Astrocyte (in vitro differentiated cells and primary cell): ENCODE data around the gene LRRC4.

Experiments
- CTCF ChIP-seq: IDR thresholded peaks from 2 replicates; pipeline ENCODE4 v1.5.1; 2011; ENCODE audit warnings: low read depth, mild to moderate bottlenecking, inconsistent platforms, low read length, moderate library complexity; ENCODE audit not compliant: insufficient read depth
- EZH2 ChIP-seq: IDR thresholded peaks from 2 replicates; pipeline ENCODE4 v1.6.1; 2012; ENCODE audit warnings: mild to moderate bottlenecking, low read length, inconsistent platforms; ENCODE audit not compliant: insufficient read depth

- no peak for TF ChIP-seq CTCF
- no peak for TF ChIP-seq EZH2
Measured at GRCh38 chr7:128074736-128075135, 43.5 kb upstream of the LRRC4 start.
